Endometrial microvascular endothelial cells (primary cell): ENCODE data around the gene VAV1. TPM values are rescaled to one million over a fixed set of nuclear protein-coding genes. Genes with fewer than 3 reads are reported as not detected.
"Not testable (repeated sequence)": the region's sequence is repeated elsewhere in the genome, so short reads cannot be mapped to it uniquely, and the experiment has no call there.

Experiments used
- in situ Hi-C: cut with HindIII; loops from 2 replicates; pipeline ENCODE4 v1.10.0; 2017; ENCODE audit warnings: low sequenced_read_pairs, low pct_unique_long_range_greater_than_20kb; ENCODE audit errors: inconsistent ontology term
- total RNA-seq: library from RNA; depleted of rRNA; stranded (reverse); fragments of >200 nt; gene quantifications from one replicate; pipeline ENCODE4 v1.2.3, GENCODE V29; 2015; ENCODE audit errors: inconsistent ontology term

Gene VAV1
- total RNA-seq, 1 donor from 2014 or later = not detected

DNA sequence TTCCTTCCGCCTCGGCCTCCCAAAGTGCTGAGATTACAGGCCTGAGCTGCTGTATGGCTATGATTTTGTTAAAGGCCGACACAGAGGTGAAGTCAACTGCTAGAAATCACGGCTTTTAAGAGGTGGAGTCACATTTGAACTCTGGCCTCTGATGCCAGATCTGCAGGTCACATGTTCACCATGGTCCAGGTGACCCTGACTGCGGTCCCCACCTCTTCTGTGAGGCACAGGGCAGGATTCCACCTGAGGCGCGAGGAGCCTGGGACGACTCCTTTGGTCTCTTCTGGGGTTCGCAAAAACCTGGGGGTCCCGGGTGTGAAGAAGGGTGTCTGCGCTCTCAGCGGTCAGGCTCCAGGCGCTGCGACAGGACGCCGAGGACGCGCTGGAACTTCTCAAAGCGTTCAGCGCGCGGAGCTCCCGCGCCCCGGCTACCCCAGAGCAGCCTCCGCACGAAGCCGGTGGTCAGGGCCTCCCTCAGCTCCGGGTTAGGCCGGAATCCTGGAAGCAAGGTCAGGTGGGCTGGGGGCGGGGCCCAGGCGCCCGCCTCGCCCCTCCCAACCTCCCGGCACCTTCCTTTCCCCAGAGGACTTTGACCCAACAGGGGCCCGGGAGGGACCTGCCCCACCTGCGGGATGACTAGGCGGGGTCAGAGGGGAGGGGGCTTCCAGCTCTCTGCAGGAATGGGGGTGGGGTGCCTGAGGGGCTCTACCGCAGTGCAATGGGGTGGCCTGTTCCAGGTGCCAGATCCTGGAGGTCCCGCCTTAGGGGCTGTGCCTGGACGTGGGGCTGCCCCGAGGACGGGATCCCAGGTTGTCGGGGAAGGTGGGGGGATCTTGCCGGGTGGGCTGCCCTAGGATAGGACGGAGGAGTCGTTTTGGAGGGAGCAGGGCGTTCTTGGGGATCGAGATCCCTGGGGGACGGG lies 20.0 kb upstream of the VAV1 start:
- in situ Hi-C loops = no loop called here

DNA sequence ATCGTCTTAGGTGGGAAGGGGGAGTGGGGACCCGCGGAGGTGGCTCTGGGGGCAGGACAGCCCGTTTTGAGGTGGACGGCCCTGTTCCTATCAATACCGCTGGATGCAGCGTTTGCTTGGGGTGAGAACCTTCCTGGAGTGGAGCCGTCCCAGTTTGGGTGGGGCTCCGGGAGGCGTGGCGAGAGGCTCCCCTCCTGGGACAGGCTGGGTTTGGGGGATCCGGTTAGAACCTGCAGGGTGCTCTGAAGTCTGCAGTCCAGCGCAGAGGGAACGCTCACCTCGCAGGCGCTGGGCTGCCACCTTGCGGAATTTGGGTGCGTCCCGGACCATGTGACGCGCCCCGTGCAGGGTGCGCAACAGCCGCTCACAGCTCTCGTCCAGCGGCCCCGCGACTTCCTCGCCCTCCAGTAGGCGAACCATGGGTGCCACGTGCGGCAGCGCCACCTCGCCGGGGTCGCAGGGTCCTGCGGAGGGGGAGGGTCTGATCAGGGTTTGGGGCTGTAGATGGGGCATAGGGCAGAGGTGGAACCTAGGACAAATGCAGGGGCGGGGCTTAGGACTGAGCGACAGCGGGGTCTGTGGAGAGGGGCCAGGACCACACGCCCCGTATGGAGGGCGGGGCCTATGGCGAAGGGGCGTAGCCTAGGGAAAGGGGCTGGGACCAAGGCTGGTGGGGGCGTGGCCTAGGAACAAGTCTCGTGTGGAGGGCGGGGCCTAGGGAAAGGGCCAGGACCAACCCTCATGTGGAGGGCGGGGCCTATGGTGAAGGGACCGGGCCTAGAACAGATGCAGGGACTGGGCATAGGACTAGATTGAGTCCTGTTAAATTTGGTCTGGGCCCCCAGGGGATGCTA lies 19.1 kb upstream of the VAV1 start:
- in situ Hi-C loops = no loop called here

DNA sequence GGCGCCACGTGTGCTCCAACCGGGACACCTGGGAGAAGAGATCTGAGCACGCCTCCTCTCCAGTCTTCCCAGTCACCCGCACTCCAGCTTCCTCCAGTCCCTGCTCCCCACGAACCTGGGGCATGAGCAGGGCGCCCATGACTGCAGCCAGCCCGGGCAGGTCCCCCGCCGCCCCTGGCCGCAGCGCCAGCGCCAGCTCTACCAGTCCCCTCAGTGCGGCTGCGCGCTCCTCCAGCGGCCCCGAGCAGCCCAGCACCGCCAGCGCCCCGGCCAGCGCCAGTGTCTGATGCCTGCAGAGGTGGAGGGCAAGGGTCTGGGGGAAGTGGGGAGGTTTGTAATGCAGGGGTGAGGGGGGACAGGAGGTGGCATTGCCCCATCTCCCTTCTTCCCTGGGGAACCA lies 18.4 kb upstream of the VAV1 start:
- in situ Hi-C loops = no loop called here

DNA sequence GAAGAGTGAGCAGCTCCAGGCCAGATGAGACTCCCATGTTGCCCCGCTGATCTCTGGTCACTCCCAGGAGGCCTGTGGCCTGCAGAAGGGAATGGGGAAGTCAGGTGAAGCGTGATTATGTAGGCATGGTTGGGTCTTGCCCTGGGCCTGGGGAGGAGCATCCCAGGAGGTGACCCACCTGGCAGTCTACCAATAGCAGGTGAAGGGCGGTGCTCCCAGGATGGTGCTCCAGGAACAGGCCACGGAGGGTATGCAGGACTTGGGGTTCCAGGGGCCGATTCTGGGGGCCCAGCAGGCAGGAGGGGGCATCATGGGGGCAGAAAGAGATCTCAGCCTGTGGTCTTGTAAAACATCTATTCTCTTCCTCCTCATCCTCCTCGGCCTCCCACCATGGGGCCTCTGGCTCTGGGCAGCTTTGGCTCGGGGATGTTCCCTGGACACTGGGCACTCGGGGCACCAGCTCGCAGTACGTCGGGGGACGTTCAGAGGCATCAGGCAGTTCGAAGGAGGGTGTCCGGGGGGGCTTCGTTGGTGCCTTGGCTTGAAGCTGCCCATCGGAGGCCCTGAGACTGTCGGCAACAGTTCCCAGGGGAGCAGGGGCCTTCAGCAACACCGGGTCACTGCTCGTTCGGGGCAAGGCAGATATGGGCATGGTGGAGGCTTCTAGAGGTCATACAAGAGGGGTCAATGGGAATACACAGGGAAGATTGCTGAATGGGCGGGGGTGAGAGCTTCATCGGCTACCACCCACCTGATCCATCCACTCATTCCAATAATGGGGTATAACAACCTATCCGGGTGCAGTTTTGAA lies 17.6 kb upstream of the VAV1 start:
- in situ Hi-C loops = no loop called here

DNA sequence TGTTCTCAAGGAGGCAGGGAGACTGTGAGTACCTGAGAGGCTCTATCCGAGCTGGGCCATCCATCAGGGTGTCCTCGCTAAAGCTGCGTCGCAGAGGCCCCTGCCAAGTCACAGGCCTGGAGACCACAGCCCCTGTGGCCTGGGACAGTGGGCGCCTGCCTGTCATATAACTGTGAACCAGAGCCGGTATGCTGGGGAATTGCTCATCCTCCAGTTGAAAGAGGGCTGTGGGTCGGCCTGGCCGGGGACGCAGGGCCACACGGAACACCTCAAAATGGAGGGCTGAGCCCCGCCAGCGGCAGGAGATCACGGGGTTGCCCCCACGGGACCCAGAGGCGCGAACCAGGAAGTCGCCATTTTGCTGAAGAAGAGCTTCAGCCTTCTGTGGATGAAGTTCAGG lies 11.9 kb upstream of the VAV1 start:
- in situ Hi-C loops = no loop called here

DNA sequence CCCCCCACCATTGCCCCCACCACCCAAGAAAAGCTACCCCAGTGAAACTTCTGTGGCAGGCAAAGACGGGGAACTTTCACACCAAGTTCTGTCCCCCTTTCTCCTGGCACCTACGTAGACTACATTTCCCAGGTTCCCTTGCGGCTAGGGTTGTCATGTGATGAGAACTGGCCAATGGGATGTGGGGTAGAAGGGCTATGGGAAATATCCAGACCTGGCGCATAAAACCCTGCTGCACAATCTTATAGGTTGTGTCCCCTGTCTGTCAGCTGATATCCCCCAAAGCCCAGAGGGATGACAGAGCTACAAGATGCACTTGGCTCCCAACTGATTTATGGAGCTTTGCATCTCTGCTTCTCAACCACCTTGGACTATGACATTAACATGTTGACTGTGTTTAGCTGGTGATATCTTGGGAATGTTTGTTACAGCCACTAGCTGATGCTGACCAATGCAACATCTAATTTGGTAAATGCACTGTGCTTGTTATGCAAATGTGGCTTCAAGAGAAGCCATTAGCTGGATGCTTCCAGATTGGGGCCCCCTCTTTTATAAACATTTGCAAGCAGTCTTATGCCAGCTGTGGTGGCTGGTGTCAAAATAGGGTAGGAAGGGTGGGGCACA lies 11.3 kb upstream of the VAV1 start:
- in situ Hi-C loops = no loop called here

DNA sequence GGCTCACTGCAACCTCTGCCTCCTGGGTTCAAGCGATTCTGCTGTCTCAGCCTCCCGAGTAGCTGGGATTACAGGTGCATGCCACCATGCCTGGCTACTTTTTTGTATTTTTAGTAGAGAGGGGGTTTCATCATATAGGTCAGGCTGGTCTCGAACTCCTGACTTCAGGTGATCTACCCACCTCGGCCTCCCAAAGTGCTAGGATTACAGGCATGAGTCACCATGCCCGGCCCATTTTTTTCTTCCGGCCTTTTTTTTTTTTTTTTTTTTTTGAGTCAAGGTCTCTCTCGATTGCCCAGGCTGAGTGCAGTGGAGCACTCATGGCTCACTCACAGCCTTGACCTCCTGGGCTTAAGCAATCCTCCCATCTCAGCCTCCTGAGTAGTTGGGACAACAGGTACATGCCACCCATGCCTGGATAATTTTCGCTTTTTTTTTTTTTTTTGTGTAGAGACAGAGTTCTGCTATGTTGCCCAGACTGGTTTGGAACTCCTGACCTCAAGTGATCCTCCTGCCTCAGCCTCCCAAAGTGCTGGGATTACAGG lies 10.2 kb upstream of the VAV1 start:
- in situ Hi-C loops = not testable (repeated sequence)

DNA sequence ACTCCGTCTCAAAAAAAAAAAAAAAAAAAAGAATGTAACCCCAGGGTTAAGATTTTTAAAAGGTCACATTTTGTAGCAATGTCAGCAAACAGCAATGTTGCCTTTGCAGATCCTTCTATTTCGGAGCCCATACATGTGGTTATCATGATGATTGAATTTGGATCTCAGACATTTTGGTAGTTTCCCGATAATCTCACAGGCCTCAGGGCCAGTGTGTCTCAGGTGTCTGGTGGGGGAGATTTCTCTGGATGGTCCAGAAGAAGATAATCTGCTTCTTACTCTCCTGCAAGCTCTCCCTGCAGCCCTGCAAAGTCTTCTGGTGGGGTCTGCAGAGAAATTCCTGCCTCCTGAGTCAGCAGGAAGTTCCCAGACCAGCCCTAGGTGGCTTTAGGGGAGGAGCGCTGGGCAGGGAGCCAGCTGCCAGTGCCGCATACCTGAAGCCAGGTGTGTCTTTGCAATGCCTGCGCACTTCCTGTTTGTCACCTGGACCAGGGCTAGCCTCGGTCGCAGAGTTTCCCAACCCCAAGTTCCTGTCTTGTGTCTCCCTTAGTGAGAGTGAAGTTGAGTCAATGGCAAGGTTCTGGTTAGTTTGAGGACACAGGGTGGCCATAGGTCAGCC lies 6.7 kb upstream of the VAV1 start:
- in situ Hi-C loops = no loop called here

DNA sequence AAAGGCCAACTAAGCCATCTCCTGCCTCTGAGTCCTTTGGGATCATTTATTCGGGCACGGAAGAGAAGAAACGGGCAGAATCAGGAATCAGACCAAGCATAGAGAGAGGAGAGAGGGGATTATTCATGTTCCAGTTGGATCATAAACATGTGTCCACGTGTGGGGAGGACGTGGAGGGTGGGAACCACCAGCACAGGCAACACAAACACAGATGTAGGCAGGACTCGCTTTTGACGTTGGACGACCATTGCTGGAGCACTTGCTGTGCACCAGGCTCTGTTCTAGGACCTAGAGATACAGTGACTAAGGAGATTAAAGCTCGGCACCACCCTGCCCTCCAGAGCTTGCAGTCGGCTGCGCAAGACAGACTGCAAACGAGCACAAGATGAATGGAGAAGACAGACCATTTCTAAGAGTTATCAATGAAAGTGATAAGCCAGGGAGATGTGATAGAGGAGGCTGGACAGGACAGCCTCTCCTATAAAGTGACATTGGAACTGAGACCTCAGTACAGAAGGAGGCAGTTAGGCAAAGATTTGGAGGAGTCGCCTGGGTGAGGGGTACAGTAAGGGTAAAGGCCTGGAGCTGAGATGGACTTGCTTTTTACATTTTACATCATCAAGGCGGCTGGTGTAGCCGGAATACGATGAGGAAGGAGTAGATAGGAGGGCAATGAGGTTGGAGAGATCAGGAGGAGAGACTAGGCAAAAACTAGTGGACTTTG lies 6.0 kb upstream of the VAV1 start:
- in situ Hi-C loops = no loop called here

DNA sequence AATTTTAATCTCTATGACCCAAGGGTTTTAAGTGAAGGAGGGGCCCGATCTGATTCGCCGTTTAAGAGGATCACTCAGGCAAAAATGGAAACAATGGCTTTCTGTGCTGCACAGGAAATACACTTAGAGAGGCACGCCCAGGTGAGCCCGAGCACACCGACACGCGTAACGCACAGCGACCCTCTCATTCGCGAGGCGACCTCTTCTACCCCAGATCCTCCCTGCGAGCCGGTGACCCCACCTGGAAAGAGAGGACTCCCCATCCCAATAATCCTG lies 5.5 kb upstream of the VAV1 start:
- in situ Hi-C loops = no loop called here

DNA sequence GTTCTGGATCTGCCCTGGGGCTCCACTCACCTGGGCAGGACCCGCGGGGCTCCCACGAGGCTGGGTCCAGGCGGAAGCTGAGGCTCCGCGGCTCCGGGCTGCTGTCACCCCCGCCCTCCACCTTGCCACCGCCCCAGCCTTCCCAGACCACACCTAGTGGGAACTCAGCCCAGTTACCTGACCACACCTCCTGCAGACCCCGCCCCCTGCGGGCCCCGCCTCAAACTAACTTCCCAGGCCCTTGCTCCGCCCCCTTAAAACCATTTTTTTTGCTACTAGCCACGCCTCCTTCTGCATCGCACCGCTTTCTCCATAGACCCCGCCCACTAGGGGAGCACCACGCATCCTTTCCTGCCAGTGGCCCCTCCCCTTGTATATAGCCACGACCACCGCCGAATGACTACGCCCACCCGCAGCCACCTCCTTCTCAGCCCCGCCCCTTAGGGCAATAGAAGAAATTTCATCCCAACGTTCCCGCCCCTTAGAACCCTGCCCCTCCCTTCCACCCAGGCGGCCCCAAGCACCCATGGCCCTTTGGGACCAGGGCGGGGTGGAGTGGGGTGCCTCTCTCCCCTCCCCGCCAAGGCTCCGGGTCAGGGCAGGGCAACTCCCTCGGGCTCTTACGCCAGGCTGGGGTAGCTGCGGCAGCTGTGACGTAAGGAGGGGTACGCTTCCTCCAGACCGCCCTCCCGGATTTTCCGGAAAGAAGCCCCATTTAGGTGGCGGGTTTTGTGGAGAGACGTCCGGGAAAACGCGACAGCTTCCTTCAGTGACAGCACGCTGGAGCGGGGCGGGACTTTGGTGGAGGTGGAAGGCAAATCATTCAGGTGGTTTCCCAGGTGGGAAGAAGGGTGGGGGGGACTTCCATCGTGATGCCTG lies 4.9 kb upstream of the VAV1 start, which contains the start of gene SH2D3A:
Gene SH2D3A, minus strand, starts transcription at position 79 of the 879 bp plus-strand sequence. CDS start 3,687 bp downstream, outside the sequence.
- in situ Hi-C loops = no loop called here

DNA sequence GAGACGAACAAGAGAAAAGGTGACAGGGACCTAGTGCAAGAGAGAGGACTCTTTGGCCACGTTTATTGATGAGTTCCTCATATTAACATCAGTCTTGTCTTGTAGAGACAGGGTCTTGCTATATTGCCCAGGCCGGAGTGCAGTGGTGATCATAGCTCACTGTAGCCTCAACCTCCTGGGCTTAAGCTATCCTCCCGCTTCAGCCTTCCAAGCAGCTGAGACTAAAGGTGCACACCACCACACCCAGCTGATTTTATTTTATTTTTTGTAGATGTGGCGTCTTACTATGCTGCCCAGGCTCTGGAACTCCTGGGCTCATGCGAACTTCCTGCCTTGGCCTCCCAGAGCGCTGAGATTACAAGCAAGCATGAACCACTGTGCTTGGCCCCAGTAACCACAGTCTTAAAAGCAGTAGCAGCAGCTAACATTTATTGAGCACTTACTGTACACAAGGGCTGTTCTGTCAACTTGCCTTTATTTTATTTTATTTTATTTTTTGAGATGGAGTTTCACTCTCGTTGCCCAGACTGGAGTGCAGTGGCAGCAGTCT lies 4.2 kb upstream of the VAV1 start:
- in situ Hi-C loops = no loop called here

DNA sequence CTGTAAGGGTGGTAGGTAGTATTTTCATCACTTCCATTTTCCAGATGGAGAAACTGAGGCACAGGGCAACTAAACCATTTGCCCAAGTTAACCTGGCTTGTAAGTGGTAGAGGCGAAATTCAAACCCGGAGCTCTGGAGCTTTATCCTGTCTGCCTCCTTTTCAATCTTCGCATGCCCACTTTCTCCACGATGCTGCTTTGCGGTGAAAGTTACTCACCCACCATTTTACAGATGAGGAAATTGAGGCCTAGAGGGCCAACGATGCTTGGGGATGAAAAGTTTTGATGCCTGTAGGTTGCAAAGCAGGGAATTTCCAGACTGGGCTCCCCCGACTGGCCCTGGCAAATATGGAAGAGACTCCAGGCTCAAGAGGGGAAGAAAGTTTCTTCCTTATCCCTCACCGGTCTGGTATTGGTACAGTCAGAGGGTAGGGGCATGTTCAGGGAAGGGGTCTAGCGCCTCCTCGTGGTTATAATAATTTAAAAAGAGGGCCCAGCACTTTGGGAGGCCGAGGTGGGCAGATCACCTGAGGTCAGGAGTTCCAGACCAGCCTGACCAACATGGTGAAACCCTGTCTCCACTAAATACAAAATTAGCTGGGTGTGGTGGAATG lies 3.4 kb upstream of the VAV1 start:
- in situ Hi-C loops = no loop called here

DNA sequence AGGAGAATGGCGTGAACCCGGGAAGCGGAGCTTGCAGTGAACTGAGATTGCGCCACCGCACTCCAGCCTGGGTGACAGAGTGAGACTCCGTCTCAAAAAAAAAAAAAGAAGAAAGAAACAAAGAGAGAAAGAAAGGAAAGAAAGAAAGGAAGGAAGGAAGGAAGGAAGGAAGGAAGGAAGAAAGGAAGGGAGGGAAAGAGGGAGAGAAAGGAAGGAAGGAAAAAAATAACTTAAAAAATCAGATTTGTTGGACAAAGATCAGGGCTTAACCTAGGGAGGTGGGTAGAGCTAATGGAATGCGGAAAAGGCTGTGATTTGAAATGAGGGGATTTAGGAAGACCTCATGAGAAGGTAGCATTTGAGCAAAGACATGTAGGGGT lies 870 bp upstream of the VAV1 start:
- in situ Hi-C loops = not testable (repeated sequence)

DNA sequence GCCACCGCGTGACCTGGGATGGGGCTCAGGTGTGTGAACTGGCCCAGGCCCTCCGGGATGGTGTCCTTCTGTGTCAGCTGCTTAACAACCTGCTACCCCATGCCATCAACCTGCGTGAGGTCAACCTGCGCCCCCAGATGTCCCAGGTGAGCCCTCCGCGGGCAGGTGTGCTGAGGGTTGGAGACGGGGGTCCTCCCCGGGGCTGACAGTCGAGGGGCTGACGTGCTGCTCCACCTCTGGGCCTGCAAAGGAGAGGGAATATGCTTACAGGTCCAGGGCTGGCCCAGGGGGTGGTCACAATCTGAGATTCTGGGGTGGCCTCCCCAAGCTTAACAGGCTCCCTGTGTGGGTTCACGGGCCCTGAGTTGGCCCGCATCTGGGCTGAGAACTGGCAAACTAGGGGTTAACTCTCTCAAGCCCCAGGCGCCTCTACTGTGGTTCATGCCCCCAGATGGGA lies 386 bp downstream of the VAV1 start:
- in situ Hi-C loops = no loop called here

DNA sequence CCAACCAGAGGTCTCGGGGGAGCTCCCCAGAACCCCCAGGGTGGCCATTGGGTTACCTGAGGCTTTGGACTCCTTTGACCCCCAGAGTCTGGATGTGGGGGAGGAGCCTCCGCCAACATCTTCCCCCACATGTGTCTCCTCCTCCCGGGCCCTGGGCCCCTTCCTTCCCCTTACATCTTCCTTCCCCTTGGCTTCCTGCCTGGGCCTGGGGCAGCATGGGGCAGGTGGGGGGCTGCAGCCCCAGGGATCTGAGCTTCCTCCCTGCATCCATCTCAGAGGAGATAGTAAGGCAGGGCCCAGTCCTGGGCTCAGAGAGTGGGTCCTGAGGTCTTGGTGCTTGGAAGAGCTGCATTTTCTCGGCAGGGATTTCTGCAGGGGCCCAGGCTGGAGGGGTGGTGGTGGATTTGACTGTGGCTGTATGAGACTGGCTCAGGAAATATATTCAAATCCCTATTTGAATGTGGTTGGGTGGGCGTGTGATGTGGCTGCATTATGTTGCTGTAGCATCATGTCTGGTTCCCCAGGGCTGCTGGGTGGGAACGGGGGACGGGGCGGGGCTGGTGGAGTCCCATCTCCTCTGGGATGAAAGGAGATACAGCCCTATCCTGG lies 919 bp downstream of the VAV1 start:
- in situ Hi-C loops = no loop called here
